HFFc6 (cell line): ENCODE data around the gene PCDH12. TPM values are rescaled to one million over a fixed set of nuclear protein-coding genes. Genes with fewer than 3 reads are reported as not detected.

ENCODE experiments used
- DNase-seq: peaks from one replicate; pipeline ENCODE4 v3.0.0-alpha.2; 2018
- H3K27ac Mint-ChIP-seq: 2 replicates; pipeline ENCODE4 v1.8.0; 2020; ENCODE audit warnings: mild to moderate bottlenecking, mixed read lengths
- H3K27me3 Mint-ChIP-seq: 2 replicates; pipeline ENCODE4 v1.8.0; 2021; ENCODE audit warnings: mild to moderate bottlenecking, moderate library complexity, mixed read lengths; ENCODE audit not compliant: insufficient read depth
- H3K36me3 Mint-ChIP-seq: 2 replicates; pipeline ENCODE4 v1.8.0; 2021; ENCODE audit warnings: low read depth, mixed read lengths
- H3K4me1 Mint-ChIP-seq: 2 replicates; pipeline ENCODE4 v1.8.0; 2020; ENCODE audit warnings: low read depth, mixed read lengths
- H3K4me3 Mint-ChIP-seq: 2 replicates; pipeline ENCODE4 v1.8.0; 2020; ENCODE audit warnings: mild to moderate bottlenecking, moderate library complexity, mixed read lengths
- H3K9me3 Mint-ChIP-seq: 2 replicates; pipeline ENCODE4 v1.8.0; 2020; ENCODE audit warnings: mild to moderate bottlenecking, mixed read lengths
- total RNA-seq, 6 experiments: library from RNA; stranded (reverse); fragmentation: NEBNext Ultra II Directional; extraction: Animal tissue kit (Norgen Biotek cat#: 25700); gene quantifications; 2 replicates in 1 of 6; 3 replicates in 5 of 6; pipeline ENCODE4 v1.2.3, GENCODE V29; 2021
- TF ChIP-seq, protein P1 (sequence below): fragments of 200-600 bp; sonication (generic); IDR thresholded peaks from 2 replicates; pipeline ENCODE4 v1.5.0; 2021; ENCODE audit warnings: antibody characterized with exemption, mild to moderate bottlenecking

Gene PCDH12
- total RNA-seq, 6 experiments from 2014 or later: 0.02 to 0.71 (median 0.08) TPM; not detected in 2

DNA sequence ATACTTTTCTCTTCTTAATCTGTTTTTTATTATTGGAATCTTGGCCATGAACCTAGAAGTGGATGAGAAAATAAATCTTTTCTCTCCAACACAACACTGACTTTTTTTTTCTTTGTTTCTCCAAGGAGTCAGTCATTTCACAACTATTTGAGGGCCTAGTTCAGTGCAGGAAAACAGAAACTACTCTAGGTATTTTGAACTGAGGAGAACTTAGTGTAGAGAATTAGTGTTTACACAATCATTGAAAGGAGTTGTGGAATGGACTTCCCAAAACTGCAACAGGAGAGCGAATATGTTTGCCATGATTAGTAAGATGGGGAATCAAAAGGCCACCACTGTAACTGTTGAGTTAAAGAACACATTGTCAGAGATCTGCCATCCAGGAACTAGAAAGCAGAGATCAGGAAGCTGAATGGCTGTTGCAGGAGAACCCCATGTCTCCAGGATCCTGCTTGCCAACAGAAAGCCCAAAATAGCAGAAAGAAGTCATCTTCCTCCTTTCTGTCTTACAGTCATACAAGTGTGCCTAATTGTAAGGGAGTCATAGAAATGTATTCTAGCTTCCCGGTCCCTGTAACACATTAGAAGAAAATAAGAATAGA lies 59.5 kb downstream of the PCDH12 start:
- Mint-ChIP-seq H3K4me3 (no peak overlapping the region), H3K4me1 (no peaks in the 10 kb centered on the region), H3K27me3 (peaks cover 41% of the 10 kb centered on the region), H3K36me3 (no peaks in the 10 kb centered on the region), H3K9me3 (no peaks in the 10 kb centered on the region), H3K27ac (no peak overlapping the region)
- no peak for DNase-seq
- TF ChIP-seq, protein P1, sequence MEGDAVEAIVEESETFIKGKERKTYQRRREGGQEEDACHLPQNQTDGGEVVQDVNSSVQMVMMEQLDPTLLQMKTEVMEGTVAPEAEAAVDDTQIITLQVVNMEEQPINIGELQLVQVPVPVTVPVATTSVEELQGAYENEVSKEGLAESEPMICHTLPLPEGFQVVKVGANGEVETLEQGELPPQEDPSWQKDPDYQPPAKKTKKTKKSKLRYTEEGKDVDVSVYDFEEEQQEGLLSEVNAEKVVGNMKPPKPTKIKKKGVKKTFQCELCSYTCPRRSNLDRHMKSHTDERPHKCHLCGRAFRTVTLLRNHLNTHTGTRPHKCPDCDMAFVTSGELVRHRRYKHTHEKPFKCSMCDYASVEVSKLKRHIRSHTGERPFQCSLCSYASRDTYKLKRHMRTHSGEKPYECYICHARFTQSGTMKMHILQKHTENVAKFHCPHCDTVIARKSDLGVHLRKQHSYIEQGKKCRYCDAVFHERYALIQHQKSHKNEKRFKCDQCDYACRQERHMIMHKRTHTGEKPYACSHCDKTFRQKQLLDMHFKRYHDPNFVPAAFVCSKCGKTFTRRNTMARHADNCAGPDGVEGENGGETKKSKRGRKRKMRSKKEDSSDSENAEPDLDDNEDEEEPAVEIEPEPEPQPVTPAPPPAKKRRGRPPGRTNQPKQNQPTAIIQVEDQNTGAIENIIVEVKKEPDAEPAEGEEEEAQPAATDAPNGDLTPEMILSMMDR: no peak

DNA sequence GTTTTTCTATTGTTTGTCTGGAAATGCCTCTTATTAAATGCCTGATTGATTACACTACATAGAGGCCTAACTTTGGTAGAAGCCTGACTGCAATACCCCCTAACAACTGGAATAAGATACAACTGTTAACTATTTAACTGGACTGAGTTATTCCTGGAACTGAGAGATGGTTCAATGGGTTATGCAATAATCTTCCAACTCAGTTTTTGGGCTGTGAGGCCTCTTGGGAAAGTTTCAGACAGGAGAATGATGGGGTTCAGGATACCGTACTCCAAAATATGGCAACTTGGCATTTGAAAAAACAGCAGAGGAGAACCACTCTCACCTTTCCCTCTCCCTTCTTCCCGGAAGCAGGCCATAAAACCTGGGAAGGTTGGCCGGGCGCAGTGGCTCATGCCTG lies 60.6 kb downstream of the PCDH12 start:
- Mint-ChIP-seq H3K36me3 (no peaks in the 10 kb centered on the region), H3K4me3 (no peak overlapping the region), H3K9me3 (no peaks in the 10 kb centered on the region), H3K27ac (no peak overlapping the region), H3K4me1 (no peaks in the 10 kb centered on the region), H3K27me3 (peaks cover 38% of the 10 kb centered on the region)
- TF ChIP-seq, protein P1: no peak
- DNase-seq: no peak

Other genes starting within 250 kb of the PCDH12 start
- under 1 TPM in 5 of 6 experiments, not detected in 1; 0.07 to 0.18 (median 0.07) TPM for gene PCDH1, start 79.8 kb downstream of the PCDH12 start, total RNA-seq
- gene DELE1, start 34.3 kb downstream of the PCDH12 start, total RNA-seq: 10 to 100 TPM; 44.4 to 54.2 (median 46.7) TPM
- gene RNF14, start 10.9 kb upstream of the PCDH12 start, total RNA-seq: 10 to 100 TPM; 56.0 to 65.5 (median 63.0) TPM
- gene GNPDA1, start 54.8 kb upstream of the PCDH12 start, total RNA-seq: 10 to 100 TPM; 25.1 to 32.6 (median 30.0) TPM
- gene NDFIP1, start 150.6 kb upstream of the PCDH12 start, total RNA-seq: 10 to 100 TPM; 57.7 to 69.9 (median 63.0) TPM